ENCODE measurements around the gene IER5. TPM values are rescaled to one million over a fixed set of nuclear protein-coding genes. Genes with fewer than 3 reads are reported as not detected.
"Not testable (repeated sequence)": the region's sequence is repeated elsewhere in the genome, so short reads cannot be mapped to it uniquely, and the experiment has no call there.

Gene IER5
- 10 to 100 TPM; 35.7 to 49.1 (median 43.4) TPM for total RNA-seq (2021; fragmentation: NEBNext Ultra II Directional; extraction: Animal tissue kit (Norgen Biotek cat#: 25700))
- long read RNA-seq, full-length matches to known transcripts: 7 of 7 reads
- long read RNA-seq, partial matches to known transcripts: 0 of 7 reads
- long read RNA-seq, other reads (novel, unspliced or antisense): 0 of 7 reads

- Mint-ChIP-seq H3K4me1 (ENCODE audit: low read depth) (peaks cover 69% of the 10 kb centered on the region), H3K36me3 (ENCODE audit: low read depth) (peaks cover 46% of the 10 kb centered on the region), H3K27me3 (ENCODE audit: insufficient read depth) (peaks cover 13% of the 10 kb centered on the region), H3K9me3 (peaks cover 18% of the 10 kb centered on the region), H3K4me3 (peak within 1 kb of the TSS; percentile 99), H3K27ac (peak within 1 kb of the TSS; percentile 99)
- peak; percentile 44; the same call in 1 of the 2 replicates for TF ChIP-seq CTCF (IDR thresholded peaks at IDR 0.05)
- DNase-seq: peak; percentile 98
Observed at GRCh38 chr1:181088079-181089016, at the start of gene IER5. Gene IER5, plus strand, starts transcription at chr1:181088700. Its CDS starts 203 bp downstream, at chr1:181088903.

- no peak for DNase-seq
- H3K9me3 Mint-ChIP-seq: no peaks in the 10 kb centered on the region
- H3K27ac Mint-ChIP-seq: 0 out of 2 replicates have a peak overlapping the region, but pooled peaks have one; percentile 28
- no peak overlapping the region for H3K4me3 Mint-ChIP-seq
- peaks cover 50% of the 10 kb centered on the region for H3K4me1 Mint-ChIP-seq (ENCODE audit: low read depth)
- TF ChIP-seq CTCF (IDR thresholded peaks at IDR 0.05): no peak
- H3K36me3 Mint-ChIP-seq (ENCODE audit: low read depth): peaks cover 5% of the 10 kb centered on the region; the same call in 1 of the 2 replicates
- H3K27me3 Mint-ChIP-seq (ENCODE audit: insufficient read depth): peaks cover 1% of the 10 kb centered on the region; the same call in 1 of the 2 replicates
Observed at GRCh38 chr1:181040284-181040865, 48.1 kb upstream of the IER5 start.

- peak overlapping the region; percentile 51; the same call in 1 of the 2 replicates for H3K27ac Mint-ChIP-seq
- no peak for TF ChIP-seq CTCF (IDR thresholded peaks at IDR 0.05)
- DNase-seq: peak; percentile 18
- H3K9me3 Mint-ChIP-seq: no peaks in the 10 kb centered on the region
- no peak overlapping the region for H3K4me3 Mint-ChIP-seq
- H3K4me1 Mint-ChIP-seq (ENCODE audit: low read depth): peaks cover 38% of the 10 kb centered on the region
- peaks cover 1% of the 10 kb centered on the region for H3K27me3 Mint-ChIP-seq (ENCODE audit: insufficient read depth)
- peaks cover 13% of the 10 kb centered on the region for H3K36me3 Mint-ChIP-seq (ENCODE audit: low read depth)
Observed at GRCh38 chr1:181043025-181043888, 45.2 kb upstream of the IER5 start.

- H3K9me3 Mint-ChIP-seq: no peaks in the 10 kb centered on the region
- H3K36me3 Mint-ChIP-seq (ENCODE audit: low read depth): peaks cover 9% of the 10 kb centered on the region
- H3K27ac Mint-ChIP-seq: peak overlapping the region; percentile 17; the same call in 1 of the 2 replicates
- H3K4me3 Mint-ChIP-seq: no peak overlapping the region
- peaks cover 34% of the 10 kb centered on the region for H3K4me1 Mint-ChIP-seq (ENCODE audit: low read depth)
- no peak for DNase-seq
- no peak for TF ChIP-seq CTCF (IDR thresholded peaks at IDR 0.05)
- H3K27me3 Mint-ChIP-seq (ENCODE audit: insufficient read depth): peaks cover 1% of the 10 kb centered on the region
Observed at GRCh38 chr1:181044449-181044966, 44.0 kb upstream of the IER5 start.

- peaks cover 22% of the 10 kb centered on the region for H3K4me1 Mint-ChIP-seq (ENCODE audit: low read depth)
- DNase-seq; H3K4me3 Mint-ChIP-seq; H3K36me3 Mint-ChIP-seq (ENCODE audit: low read depth); H3K27ac Mint-ChIP-seq; H3K9me3 Mint-ChIP-seq; H3K27me3 Mint-ChIP-seq (ENCODE audit: insufficient read depth): not testable (repeated sequence)
Observed at GRCh38 chr1:181045946-181046345, 42.6 kb upstream of the IER5 start.

Data from HFFc6 (cell line).